ENCODE data around the gene CAPN12. TPM values are rescaled to one million over a fixed set of nuclear protein-coding genes. Genes with fewer than 3 reads are reported as not detected.

Gene CAPN12
- total RNA-seq, 2 experiments from 2014 or later = 1.6 to 2.0 TPM

DNA sequence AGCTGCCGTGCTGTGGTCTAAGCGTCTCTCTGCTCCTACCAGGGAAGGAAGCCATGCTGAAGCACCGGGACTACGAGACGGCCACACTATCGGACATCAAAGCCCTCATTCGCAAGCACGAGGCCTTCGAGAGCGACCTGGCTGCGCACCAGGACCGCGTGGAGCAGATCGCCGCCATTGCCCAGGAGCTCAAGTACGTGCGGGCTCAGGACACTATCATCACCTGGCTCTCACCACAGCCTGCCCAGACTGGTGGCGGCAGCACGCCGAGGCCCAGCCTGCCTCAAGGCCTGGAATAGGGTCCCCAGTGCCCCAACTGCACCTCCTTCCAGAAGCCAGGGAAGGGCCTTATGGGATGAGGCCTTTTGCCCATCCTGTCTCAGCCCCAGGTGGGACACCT lies 22.8 kb downstream of the CAPN12 start:
- Mint-ChIP-seq H3K4me3 (no peak overlapping the region), H3K27me3 (no peaks in the 10 kb centered on the region), H3K4me1 (ENCODE audit: low read depth) (no peaks in the 10 kb centered on the region), H3K27ac (no peak overlapping the region), H3K9me3 (no peaks in the 10 kb centered on the region), H3K36me3 (ENCODE audit: low read depth) (peaks cover 33% of the 10 kb centered on the region)
- no peak for ATAC-seq (ENCODE audit: poor library complexity)
- H3K27me3 ChIP-seq (ENCODE audit: control insufficient read depth in 1 of 2, insufficient read depth in 2 of 2, low read length in 2 of 2) = no peaks in the 10 kb centered on the region
- no peaks in the 10 kb centered on the region for H3K9me3 ChIP-seq (ENCODE audit: control insufficient read depth in 1 of 2, insufficient read depth in 1 of 2, low read length in 2 of 2)
- no peak overlapping the region for H3K27ac ChIP-seq (ENCODE audit: low read depth in 1 of 2, low read length in 2 of 2)
- H3K4me1 ChIP-seq (ENCODE audit: insufficient read depth, low read length) = peaks cover 7% of the 10 kb centered on the region
- intact Hi-C loops (cut with DNase I, micrococcal nuclease) = no loop called here
- POLR2A ChIA-PET = no interaction called here
- no peak overlapping the region for H3K4me3 ChIP-seq (ENCODE audit: low read length)
- peaks cover 72% of the 10 kb centered on the region for H3K36me3 ChIP-seq (ENCODE audit: insufficient read depth, low read length)
- no peak for DNase-seq
- CTCF ChIA-PET = no interaction called here
- TF ChIP-seq, protein P1, sequence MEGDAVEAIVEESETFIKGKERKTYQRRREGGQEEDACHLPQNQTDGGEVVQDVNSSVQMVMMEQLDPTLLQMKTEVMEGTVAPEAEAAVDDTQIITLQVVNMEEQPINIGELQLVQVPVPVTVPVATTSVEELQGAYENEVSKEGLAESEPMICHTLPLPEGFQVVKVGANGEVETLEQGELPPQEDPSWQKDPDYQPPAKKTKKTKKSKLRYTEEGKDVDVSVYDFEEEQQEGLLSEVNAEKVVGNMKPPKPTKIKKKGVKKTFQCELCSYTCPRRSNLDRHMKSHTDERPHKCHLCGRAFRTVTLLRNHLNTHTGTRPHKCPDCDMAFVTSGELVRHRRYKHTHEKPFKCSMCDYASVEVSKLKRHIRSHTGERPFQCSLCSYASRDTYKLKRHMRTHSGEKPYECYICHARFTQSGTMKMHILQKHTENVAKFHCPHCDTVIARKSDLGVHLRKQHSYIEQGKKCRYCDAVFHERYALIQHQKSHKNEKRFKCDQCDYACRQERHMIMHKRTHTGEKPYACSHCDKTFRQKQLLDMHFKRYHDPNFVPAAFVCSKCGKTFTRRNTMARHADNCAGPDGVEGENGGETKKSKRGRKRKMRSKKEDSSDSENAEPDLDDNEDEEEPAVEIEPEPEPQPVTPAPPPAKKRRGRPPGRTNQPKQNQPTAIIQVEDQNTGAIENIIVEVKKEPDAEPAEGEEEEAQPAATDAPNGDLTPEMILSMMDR (IDR thresholded peaks at IDR 0.05) = no peak

DNA sequence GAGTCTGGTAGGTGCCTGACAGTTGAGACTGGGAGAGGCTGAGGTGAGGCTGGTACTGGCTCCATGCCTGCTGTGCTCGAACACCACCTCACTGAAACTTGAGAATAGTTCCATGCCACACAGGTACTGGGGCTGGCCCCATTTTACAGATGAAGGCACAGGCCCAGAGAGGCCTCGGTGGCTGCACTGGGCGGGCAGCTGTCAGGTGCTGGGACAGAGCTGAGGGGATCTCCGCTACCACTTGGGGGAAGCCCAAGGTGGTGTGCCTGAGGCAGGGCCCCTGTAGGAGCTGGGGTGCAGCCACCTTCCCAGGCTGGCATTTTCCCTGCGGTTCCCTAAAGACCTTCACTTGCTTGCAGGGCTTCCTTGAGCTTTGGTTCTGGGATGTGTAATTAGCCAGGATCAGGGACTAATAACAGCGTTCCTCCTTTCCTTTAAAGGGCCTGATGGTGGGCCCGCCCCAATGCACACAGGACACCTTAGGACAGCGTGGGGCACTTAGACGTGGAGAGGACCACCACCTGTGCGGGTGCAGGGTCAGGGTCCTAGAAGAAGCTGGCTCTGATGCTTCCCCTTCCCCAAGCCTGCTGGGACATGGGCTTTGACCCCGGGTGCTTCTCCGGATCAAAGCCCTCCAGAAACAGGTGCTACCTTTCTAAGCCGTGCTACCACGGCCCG lies 23.6 kb downstream of the CAPN12 start:
- H3K4me3 Mint-ChIP-seq = no peak overlapping the region
- H3K9me3 ChIP-seq (ENCODE audit: control insufficient read depth in 1 of 2, insufficient read depth in 1 of 2, low read length in 2 of 2) = no peaks in the 10 kb centered on the region
- ChIA-PET POLR2A (no interaction called here), CTCF (no interaction called here)
- no peaks in the 10 kb centered on the region for H3K27me3 Mint-ChIP-seq
- H3K36me3 ChIP-seq (ENCODE audit: insufficient read depth, low read length) = peaks cover 68% of the 10 kb centered on the region
- H3K4me3 ChIP-seq (ENCODE audit: low read length) = no peak overlapping the region
- H3K27me3 ChIP-seq (ENCODE audit: control insufficient read depth in 1 of 2, insufficient read depth in 2 of 2, low read length in 2 of 2) = no peaks in the 10 kb centered on the region
- H3K27ac ChIP-seq (ENCODE audit: low read depth in 1 of 2, low read length in 2 of 2) = no peak overlapping the region
- DNase-seq = no peak
- no peaks in the 10 kb centered on the region for H3K9me3 Mint-ChIP-seq
- H3K4me1 ChIP-seq (ENCODE audit: insufficient read depth, low read length) = no peaks in the 10 kb centered on the region
- no peak for ATAC-seq (ENCODE audit: poor library complexity)
- H3K36me3 Mint-ChIP-seq (ENCODE audit: low read depth) = peaks cover 33% of the 10 kb centered on the region
- intact Hi-C loops (cut with DNase I, micrococcal nuclease) = no loop called here
- TF ChIP-seq, protein P1 (IDR thresholded peaks at IDR 0.05) = no peak
- no peaks in the 10 kb centered on the region for H3K4me1 Mint-ChIP-seq (ENCODE audit: low read depth)
- no peak overlapping the region for H3K27ac Mint-ChIP-seq

DNA sequence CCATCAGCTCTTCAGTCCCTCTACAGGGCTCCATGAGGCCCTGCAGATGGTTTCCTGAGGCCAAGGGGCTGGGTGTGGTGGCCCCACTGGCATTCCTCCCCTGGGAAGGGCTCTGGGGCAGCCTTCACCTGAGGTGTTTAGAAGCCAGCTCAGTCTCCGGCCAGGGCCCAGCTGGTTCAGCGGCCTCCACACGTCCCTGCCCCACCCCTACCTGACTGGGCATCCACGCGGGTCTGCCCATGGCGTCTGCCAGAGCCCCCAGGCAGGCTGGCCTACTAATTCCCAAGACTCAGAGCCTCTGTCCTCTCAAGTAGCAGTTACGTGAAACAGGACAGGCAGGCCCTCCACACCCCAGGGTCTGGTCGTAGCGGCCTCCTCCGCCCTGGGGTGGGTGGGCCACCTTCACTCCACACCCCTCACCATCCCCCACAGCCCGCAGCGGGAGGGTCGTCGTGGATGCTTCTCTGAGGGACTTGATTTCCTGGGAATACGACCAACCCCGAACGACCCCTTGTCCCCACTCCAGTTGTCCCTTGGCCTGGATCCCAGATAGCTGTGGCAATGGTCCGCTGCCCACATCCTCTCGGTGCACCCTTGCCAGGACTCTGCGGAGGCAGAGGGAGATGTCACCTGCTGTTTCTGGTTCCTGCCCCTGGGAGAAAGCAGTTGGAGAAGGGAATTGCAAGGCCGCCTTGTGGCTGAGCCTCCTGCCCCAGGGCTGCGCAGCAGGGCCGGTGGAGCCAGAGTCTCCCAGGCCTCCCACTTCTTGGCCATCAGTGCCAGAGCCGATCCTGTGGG lies 24.3 kb downstream of the CAPN12 start:
- POLR2A ChIA-PET = no interaction called here
- Histone ChIP-seq H3K27me3 (ENCODE audit: control insufficient read depth in 1 of 2, insufficient read depth in 2 of 2, low read length in 2 of 2) (no peaks in the 10 kb centered on the region), H3K36me3 (ENCODE audit: insufficient read depth, low read length) (peaks cover 64% of the 10 kb centered on the region), H3K4me3 (ENCODE audit: low read length) (no peak overlapping the region), H3K9me3 (ENCODE audit: control insufficient read depth in 1 of 2, insufficient read depth in 1 of 2, low read length in 2 of 2) (no peaks in the 10 kb centered on the region), H3K27ac (ENCODE audit: low read depth in 1 of 2, low read length in 2 of 2) (no peak overlapping the region), H3K4me1 (ENCODE audit: insufficient read depth, low read length) (no peaks in the 10 kb centered on the region)
- H3K36me3 Mint-ChIP-seq (ENCODE audit: low read depth) = peaks cover 31% of the 10 kb centered on the region
- H3K4me1 Mint-ChIP-seq (ENCODE audit: low read depth) = no peaks in the 10 kb centered on the region
- DNase-seq (no peak), ATAC-seq (ENCODE audit: poor library complexity) (no peak)
- no peak overlapping the region for H3K4me3 Mint-ChIP-seq
- no peaks in the 10 kb centered on the region for H3K9me3 Mint-ChIP-seq
- H3K27me3 Mint-ChIP-seq = no peaks in the 10 kb centered on the region
- TF ChIP-seq, protein P1 (IDR thresholded peaks at IDR 0.05) = no peak
- CTCF ChIA-PET = interaction anchor here (1.8 kb wide), 1 partner anchor 85 kb away, joined by 4 read pairs; no protein-coding TSS in a partner anchor
- H3K27ac Mint-ChIP-seq = no peak overlapping the region
- intact Hi-C loops (cut with DNase I, micrococcal nuclease) = loop anchor here in 1 of 2 experiments (5.0 kb wide), 1 partner anchor 43 kb away; no protein-coding TSS in a partner anchor
